Measurements from ENCODE around the gene YAE1. TPM values are rescaled to one million over a fixed set of nuclear protein-coding genes. Genes with fewer than 3 reads are reported as not detected.
"Not testable (repeated sequence)": the region's sequence is repeated elsewhere in the genome, so short reads cannot be mapped to it uniquely, and the experiment has no call there.

YAE1 gene
- total RNA-seq, 1 donor from 2014 or later = 27.8 TPM

DNA sequence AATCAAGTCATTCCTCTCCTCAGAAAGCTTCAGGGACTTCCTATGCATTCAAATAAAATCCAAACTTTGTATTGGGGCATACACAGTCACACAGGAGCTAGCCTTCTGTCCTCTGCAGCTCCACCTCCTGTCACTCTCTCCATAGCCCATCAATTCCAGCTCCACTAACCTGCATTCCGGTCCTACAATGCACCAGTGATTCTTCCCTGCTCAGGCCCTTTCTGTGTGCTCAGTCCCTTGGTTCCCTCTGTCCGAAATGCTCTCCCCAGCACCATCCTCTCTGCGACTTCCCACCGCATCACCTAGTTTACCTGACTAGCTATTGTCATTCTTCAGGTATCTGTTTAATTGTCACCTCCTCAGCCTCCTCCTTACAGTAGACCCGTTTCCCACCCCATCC is 26.4 kb upstream of the YAE1 start:
- TF ChIP-seq CTCF (IDR thresholded peaks at IDR 0.05; ENCODE audit: insufficient read depth, low read depth, low read length) (no peak), EZH2 (IDR thresholded peaks at IDR 0.05; ENCODE audit: insufficient read depth, low read length) (no peak)
- Mint-ChIP-seq H3K4me1 (ENCODE audit: low read depth, unreplicated experiment) (peaks cover 4% of the 10 kb centered on the region), H3K36me3 (ENCODE audit: low read depth, unreplicated experiment) (no peaks in the 10 kb centered on the region), H3K27me3 (ENCODE audit: low read depth, unreplicated experiment) (peaks cover 3% of the 10 kb centered on the region), H3K4me3 (ENCODE audit: unreplicated experiment) (no peak overlapping the region), H3K9me3 (ENCODE audit: unreplicated experiment) (peaks cover 3% of the 10 kb centered on the region), H3K27ac (ENCODE audit: unreplicated experiment) (no peak overlapping the region)
- Histone ChIP-seq H4K20me1 (ENCODE audit: insufficient read depth, low read length) (no peaks in the 10 kb centered on the region), H3K4me3 (ENCODE audit: insufficient read depth, low read depth, low read length) (no peak overlapping the region), H3K4me1 (ENCODE audit: insufficient read depth, low read length) (no peaks in the 10 kb centered on the region), H3K9ac (ENCODE audit: low read length) (no peak overlapping the region), H3K9me3 (ENCODE audit: insufficient read depth, low read depth, low read length) (no peaks in the 10 kb centered on the region), H3K4me2 (ENCODE audit: low read length) (no peak overlapping the region), H3K36me3 (ENCODE audit: insufficient read depth, low read length) (no peaks in the 10 kb centered on the region), H2AFZ (ENCODE audit: low read depth, low read length) (no peak overlapping the region), H3K27ac (ENCODE audit: low read depth, low read length) (no peak overlapping the region), H3K79me2 (ENCODE audit: insufficient read depth, low read length) (no peaks in the 10 kb centered on the region), H3K27me3 (ENCODE audit: insufficient read depth, low read length) (peaks cover 3% of the 10 kb centered on the region)
- FAIRE-seq (no peak), DNase-seq (ENCODE audit: low read depth) (no peak)

DNA sequence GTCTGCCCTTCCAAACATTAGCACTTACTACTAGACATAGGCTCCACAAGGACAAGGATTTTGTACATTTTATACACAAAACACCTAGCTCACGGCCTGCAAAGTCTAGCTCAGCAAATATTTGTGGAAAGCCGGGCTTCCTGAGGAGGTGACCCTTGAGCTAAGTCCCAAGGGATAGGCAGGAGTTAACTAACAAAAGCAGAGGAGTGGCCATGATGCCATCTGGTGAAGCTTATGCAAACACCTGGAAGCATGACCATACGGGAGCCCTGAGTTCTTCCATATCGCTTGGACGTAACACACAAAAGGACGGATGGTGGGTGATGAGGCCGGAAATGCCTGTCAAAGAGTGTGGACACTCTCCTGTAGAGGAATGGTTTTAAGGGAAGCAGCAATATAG is 25.9 kb upstream of the YAE1 start:
- H3K4me3 Mint-ChIP-seq (ENCODE audit: unreplicated experiment) = no peak overlapping the region
- Histone ChIP-seq H3K4me1 (ENCODE audit: insufficient read depth, low read length) (no peaks in the 10 kb centered on the region), H3K4me2 (ENCODE audit: low read length) (no peak overlapping the region), H3K27ac (ENCODE audit: low read depth, low read length) (no peak overlapping the region), H2AFZ (ENCODE audit: low read depth, low read length) (no peak overlapping the region), H3K36me3 (ENCODE audit: insufficient read depth, low read length) (no peaks in the 10 kb centered on the region), H3K79me2 (ENCODE audit: insufficient read depth, low read length) (no peaks in the 10 kb centered on the region), H3K9me3 (ENCODE audit: insufficient read depth, low read depth, low read length) (no peaks in the 10 kb centered on the region), H4K20me1 (ENCODE audit: insufficient read depth, low read length) (no peaks in the 10 kb centered on the region), H3K9ac (ENCODE audit: low read length) (no peak overlapping the region), H3K4me3 (ENCODE audit: insufficient read depth, low read depth, low read length) (no peak overlapping the region), H3K27me3 (ENCODE audit: insufficient read depth, low read length) (peaks cover 3% of the 10 kb centered on the region)
- no peak overlapping the region for H3K27ac Mint-ChIP-seq (ENCODE audit: unreplicated experiment)
- peaks cover 3% of the 10 kb centered on the region for H3K9me3 Mint-ChIP-seq (ENCODE audit: unreplicated experiment)
- H3K36me3 Mint-ChIP-seq (ENCODE audit: low read depth, unreplicated experiment) = no peaks in the 10 kb centered on the region
- DNase-seq (ENCODE audit: low read depth) (no peak), FAIRE-seq (no peak)
- H3K27me3 Mint-ChIP-seq (ENCODE audit: low read depth, unreplicated experiment) = peaks cover 3% of the 10 kb centered on the region
- TF ChIP-seq EZH2 (IDR thresholded peaks at IDR 0.05; ENCODE audit: insufficient read depth, low read length) (no peak), CTCF (IDR thresholded peaks at IDR 0.05; ENCODE audit: insufficient read depth, low read depth, low read length) (no peak)
- H3K4me1 Mint-ChIP-seq (ENCODE audit: low read depth, unreplicated experiment) = peaks cover 4% of the 10 kb centered on the region

DNA sequence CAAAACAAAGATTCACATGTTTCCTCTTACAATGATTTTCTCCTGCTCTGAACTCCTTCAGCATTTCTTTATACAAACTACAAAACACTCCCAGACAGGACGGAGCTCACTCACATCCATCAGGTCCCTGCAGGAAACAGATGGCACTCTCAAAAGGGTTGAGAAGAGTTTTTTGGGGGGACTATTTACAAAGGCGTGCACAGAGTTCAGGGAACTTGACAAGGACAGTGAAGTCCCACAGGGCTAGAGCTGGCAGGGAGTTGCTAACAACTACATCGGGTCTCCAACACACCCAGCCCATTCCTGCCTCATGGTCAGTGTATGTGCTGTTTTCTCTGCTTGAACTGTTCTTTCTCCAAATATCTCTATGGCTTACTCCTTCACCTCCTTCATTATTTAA is 24.7 kb upstream of the YAE1 start:
- Mint-ChIP-seq H3K36me3 (ENCODE audit: low read depth, unreplicated experiment) (no peaks in the 10 kb centered on the region), H3K4me3 (ENCODE audit: unreplicated experiment) (no peak overlapping the region), H3K27ac (ENCODE audit: unreplicated experiment) (no peak overlapping the region), H3K4me1 (ENCODE audit: low read depth, unreplicated experiment) (peaks cover 4% of the 10 kb centered on the region), H3K27me3 (ENCODE audit: low read depth, unreplicated experiment) (peaks cover 3% of the 10 kb centered on the region), H3K9me3 (ENCODE audit: unreplicated experiment) (peaks cover 3% of the 10 kb centered on the region)
- TF ChIP-seq CTCF (IDR thresholded peaks at IDR 0.05; ENCODE audit: insufficient read depth, low read depth, low read length) (no peak), EZH2 (IDR thresholded peaks at IDR 0.05; ENCODE audit: insufficient read depth, low read length) (no peak)
- peaks cover 3% of the 10 kb centered on the region for H3K27me3 ChIP-seq (ENCODE audit: insufficient read depth, low read length)
- H3K4me1 ChIP-seq (ENCODE audit: insufficient read depth, low read length) = no peaks in the 10 kb centered on the region
- no peaks in the 10 kb centered on the region for H3K9me3 ChIP-seq (ENCODE audit: insufficient read depth, low read depth, low read length)
- no peak overlapping the region for H3K4me2 ChIP-seq (ENCODE audit: low read length)
- DNase-seq (ENCODE audit: low read depth) = no peak
- no peak overlapping the region for H3K4me3 ChIP-seq (ENCODE audit: insufficient read depth, low read depth, low read length)
- FAIRE-seq = no peak
- no peaks in the 10 kb centered on the region for H3K79me2 ChIP-seq (ENCODE audit: insufficient read depth, low read length)
- no peak overlapping the region for H3K27ac ChIP-seq (ENCODE audit: low read depth, low read length)
- no peak overlapping the region for H2AFZ ChIP-seq (ENCODE audit: low read depth, low read length)
- no peaks in the 10 kb centered on the region for H3K36me3 ChIP-seq (ENCODE audit: insufficient read depth, low read length)
- H3K9ac ChIP-seq (ENCODE audit: low read length) = no peak overlapping the region
- H4K20me1 ChIP-seq (ENCODE audit: insufficient read depth, low read length) = no peaks in the 10 kb centered on the region

GRCh38 chr7:39544774-39545173 is 21.4 kb upstream of the YAE1 start:
- peaks cover 11% of the 10 kb centered on the region for H3K9me3 Mint-ChIP-seq (ENCODE audit: unreplicated experiment)
- not testable (repeated sequence) for DNase-seq (ENCODE audit: low read depth); H3K4me3 ChIP-seq (ENCODE audit: insufficient read depth, low read depth, low read length); H3K4me1 ChIP-seq (ENCODE audit: insufficient read depth, low read length); H3K27me3 Mint-ChIP-seq (ENCODE audit: low read depth, unreplicated experiment); H3K4me1 Mint-ChIP-seq (ENCODE audit: low read depth, unreplicated experiment); FAIRE-seq; H3K27me3 ChIP-seq (ENCODE audit: insufficient read depth, low read length); H2AFZ ChIP-seq (ENCODE audit: low read depth, low read length); H3K9ac ChIP-seq (ENCODE audit: low read length); H3K27ac ChIP-seq (ENCODE audit: low read depth, low read length); H3K79me2 ChIP-seq (ENCODE audit: insufficient read depth, low read length); H3K4me2 ChIP-seq (ENCODE audit: low read length); H3K36me3 Mint-ChIP-seq (ENCODE audit: low read depth, unreplicated experiment); H3K27ac Mint-ChIP-seq (ENCODE audit: unreplicated experiment); H3K36me3 ChIP-seq (ENCODE audit: insufficient read depth, low read length); H3K9me3 ChIP-seq (ENCODE audit: insufficient read depth, low read depth, low read length); H4K20me1 ChIP-seq (ENCODE audit: insufficient read depth, low read length); H3K4me3 Mint-ChIP-seq (ENCODE audit: unreplicated experiment)

Measured in astrocyte (in vitro differentiated cells and primary cell).